GM12801 (cell line): ENCODE data around the gene PLRG1.

ENCODE experiments used
- CTCF ChIP-seq: IDR thresholded peaks from one replicate; pipeline ENCODE4 v1.5.1; 2011; ENCODE audit warnings: control low read depth; ENCODE audit not compliant: insufficient read length; ENCODE audit errors: extremely low read depth

Gene PLRG1

GRCh38 chr4:154511981-154512380 lies 38.2 kb downstream of the PLRG1 start:
- no peak for TF ChIP-seq CTCF

- no peak for TF ChIP-seq CTCF
These were observed 38.7 kb downstream of the PLRG1 start for GRCh38 chr4:154511548-154511947.

GRCh38 chr4:154507156-154507555 lies 43.0 kb downstream of the PLRG1 start:
- no peak for TF ChIP-seq CTCF

DNA sequence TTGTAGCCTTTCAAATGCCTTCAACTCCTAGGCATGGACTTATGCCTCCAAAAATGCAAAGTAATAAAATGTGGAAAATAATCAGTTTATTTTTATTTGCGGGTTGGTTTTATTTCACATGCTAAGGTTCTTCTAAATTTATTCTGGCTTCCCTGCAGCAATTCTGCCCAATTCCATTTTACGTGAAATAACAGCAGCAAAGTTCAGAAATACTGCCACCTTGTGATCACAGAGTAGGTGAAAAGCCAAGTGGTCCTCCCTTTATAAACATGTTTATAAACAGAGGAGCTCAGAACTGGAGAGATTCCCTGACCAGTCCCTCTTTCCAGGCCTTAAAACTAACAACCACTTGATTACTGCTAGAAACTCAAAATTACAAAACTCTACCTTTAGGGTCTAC lies 43.9 kb downstream of the PLRG1 start:
- no peak for TF ChIP-seq CTCF

DNA sequence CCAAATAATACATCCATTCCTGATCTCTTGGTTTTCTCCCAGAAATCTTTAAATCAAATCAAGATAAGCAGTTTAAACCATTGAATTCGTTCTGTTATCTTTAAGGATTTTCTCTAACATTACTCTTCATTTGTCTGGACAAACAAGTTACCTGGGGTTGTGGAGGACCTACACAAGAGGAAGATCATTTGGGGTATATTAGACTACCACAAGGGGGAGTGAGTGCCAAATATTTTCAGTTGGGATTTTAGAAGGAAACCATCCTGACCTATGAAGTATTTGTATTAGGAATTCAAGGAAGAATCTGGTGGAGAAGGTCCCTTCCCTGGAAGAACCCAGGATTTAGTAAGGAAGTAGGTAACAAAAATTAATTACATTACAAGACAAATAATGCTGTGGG lies 46.6 kb downstream of the PLRG1 start:
- TF ChIP-seq CTCF = no peak

GRCh38 chr4:154502111-154502510 lies 48.1 kb downstream of the PLRG1 start:
- TF ChIP-seq CTCF = no peak

DNA sequence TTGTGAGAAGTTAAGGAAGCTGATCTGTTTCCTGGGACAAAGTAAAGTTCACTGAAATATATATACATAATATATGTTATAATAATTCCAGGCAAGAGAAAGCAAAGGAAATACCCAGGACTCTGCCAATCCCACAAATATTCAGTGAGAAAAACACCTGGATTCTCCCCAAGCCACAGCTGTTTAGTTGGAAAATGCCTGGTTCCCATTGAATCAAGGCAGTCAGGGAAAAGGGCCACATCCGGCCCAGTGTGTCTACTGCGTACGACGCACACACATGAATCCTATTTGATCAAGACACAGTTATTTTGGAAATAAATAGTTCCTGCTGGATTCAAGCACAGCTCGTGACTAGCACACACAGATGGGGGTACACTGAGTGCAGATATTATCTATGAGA lies 52.3 kb downstream of the PLRG1 start:
- no peak for TF ChIP-seq CTCF

DNA sequence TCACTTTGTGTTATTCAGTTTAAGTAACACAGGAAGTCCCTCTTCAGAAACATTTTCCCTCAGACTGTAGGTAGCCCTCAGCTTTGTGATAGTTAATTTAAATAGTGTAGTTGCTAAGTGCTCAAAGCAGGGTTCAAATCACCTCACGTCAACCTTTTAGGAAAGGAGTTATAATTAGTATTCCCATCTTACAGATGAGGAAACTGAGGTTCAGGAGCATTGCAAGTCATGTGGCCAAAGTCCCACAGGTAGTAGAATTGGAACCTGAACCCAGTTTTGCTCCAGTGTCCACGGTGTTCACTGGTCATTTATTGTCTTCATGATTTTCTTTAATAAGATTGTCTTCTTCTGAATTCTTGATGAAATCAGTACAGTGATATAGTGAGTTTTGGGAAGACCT lies 54.3 kb downstream of the PLRG1 start:
- TF ChIP-seq CTCF = no peak
